ENCODE results near the gene DNM1L. TPM values are rescaled to one million over a fixed set of nuclear protein-coding genes. Genes with fewer than 3 reads are reported as not detected.

The DNM1L gene
- total and polyA plus RNA-seq, 7 donors, result 13.8 to 77.2 (median 67.3) TPM

GRCh38 chr12:32650508-32650907 is 28.6 kb upstream of the DNM1L start:
- Histone ChIP-seq H3K4me1 (no peaks in the 10 kb centered on the region), H3K27ac (no peak overlapping the region), H3K4me3 (no peak overlapping the region), H3K36me3 (no peaks in the 10 kb centered on the region), H3K27me3 (no peaks in the 10 kb centered on the region), H3K9me3 (no peaks in the 10 kb centered on the region)
- intact Hi-C loops (cut with DNase I), result no loop called here
- TF ChIP-seq CTCF (IDR thresholded peaks at IDR 0.05) (no peak), EP300 (IDR thresholded peaks at IDR 0.05) (no peak), POLR2A (IDR thresholded peaks at IDR 0.05) (no peak), POLR2AphosphoS5 (IDR thresholded peaks at IDR 0.05) (no peak)
- 46 to 93% methylated on average over 2 of the region's 2 CpGs for WGBS, 2 donors
- DNase-seq, result no peak

- Histone ChIP-seq H3K4me1 (no peaks in the 10 kb centered on the region), H3K27ac (no peak overlapping the region), H3K4me3 (no peak overlapping the region), H3K27me3 (no peaks in the 10 kb centered on the region), H3K36me3 (no peaks in the 10 kb centered on the region), H3K9me3 (no peaks in the 10 kb centered on the region)
- 92 to 93% methylated on average over 5 of the region's 5 CpGs for WGBS, 2 donors
- intact Hi-C loops (cut with DNase I), result no loop called here
- TF ChIP-seq CTCF (IDR thresholded peaks at IDR 0.05) (no peak), POLR2A (IDR thresholded peaks at IDR 0.05) (no peak), POLR2AphosphoS5 (IDR thresholded peaks at IDR 0.05) (no peak), EP300 (IDR thresholded peaks at IDR 0.05) (no peak)
- no peak for DNase-seq
These were observed 27.7 kb upstream of the DNM1L start for GRCh38 chr12:32651151-32651955.

- TF ChIP-seq EP300 (IDR thresholded peaks at IDR 0.05), result no peak
- TF ChIP-seq POLR2AphosphoS5 (IDR thresholded peaks at IDR 0.05), result no peak
- TF ChIP-seq CTCF (IDR thresholded peaks at IDR 0.05), result no peak
- Histone ChIP-seq H3K4me1 (no peaks in the 10 kb centered on the region), H3K4me3 (no peak overlapping the region), H3K27me3 (no peaks in the 10 kb centered on the region), H3K27ac (no peak overlapping the region), H3K9me3 (no peaks in the 10 kb centered on the region), H3K36me3 (no peaks in the 10 kb centered on the region)
- DNase-seq, result no peak
- intact Hi-C loops (cut with DNase I), result no loop called here
- WGBS, 2 donors, result 79 to 89% methylated on average over 4 of the region's 4 CpGs
These were observed 27.2 kb upstream of the DNM1L start for GRCh38 chr12:32651956-32652210.

- 23 to 65% methylated on average over 6 of the region's 6 CpGs for WGBS, 2 donors
- peaks cover 0 to 12% (median 12%) of the 10 kb centered on the region in 4 donors for H3K4me1 ChIP-seq
- TF ChIP-seq EP300 (IDR thresholded peaks at IDR 0.05) (no peak), CTCF (IDR thresholded peaks at IDR 0.05) (no peak), POLR2A (IDR thresholded peaks at IDR 0.05) (no peak), POLR2AphosphoS5 (IDR thresholded peaks at IDR 0.05) (no peak)
- no peaks in the 10 kb centered on the region for H3K36me3 ChIP-seq
- no peak for DNase-seq
- no peak overlapping the region for H3K4me3 ChIP-seq
- intact Hi-C loops (cut with DNase I), result loop anchor here (5.0 kb wide), 1 partner anchor 208 kb away; no protein-coding TSS in a partner anchor
- no peaks in the 10 kb centered on the region for H3K9me3 ChIP-seq
- H3K27ac ChIP-seq, result peak overlapping the region in 2 of 4 donors; percentile 58 to 64
- H3K27me3 ChIP-seq, result no peaks in the 10 kb centered on the region
These were observed 19.1 kb upstream of the DNM1L start for GRCh38 chr12:32659908-32660440.
